ENCODE data around the gene MOB4. TPM values are rescaled to one million over a fixed set of nuclear protein-coding genes. Genes with fewer than 3 reads are reported as not detected.

The MOB4 gene
- total and polyA plus RNA-seq, 2 donors (not counting 1 experiment from before 2014, with no cell fraction given) = 12.6 to 20.8 TPM

GRCh38 chr2:197591339-197592072 is 75.6 kb downstream of the MOB4 start:
- Histone ChIP-seq H4K20me1 (ENCODE audit: control insufficient read depth, insufficient read depth, low read length, poor library complexity, severe bottlenecking) (no peaks in the 10 kb centered on the region), H3K27me3 (replicated peaks in 1 of 4; ENCODE audit: control extremely low read depth in 1 of 4, control insufficient read depth in 3 of 4, insufficient read depth in 4 of 4, low read length in 3 of 4) (peaks cover 0 to 2% (median 0%) of the 10 kb centered on the region in 4 experiments), H3K79me2 (ENCODE audit: control insufficient read depth, insufficient read depth, low read length) (no peaks in the 10 kb centered on the region), H2AFZ (ENCODE audit: insufficient read depth, low read depth, low read length, poor library complexity, severe bottlenecking) (no peak overlapping the region), H3K9me3 (ENCODE audit: control extremely low read depth in 1 of 3, control insufficient read depth in 2 of 3, insufficient read depth in 1 of 3, low read length in 2 of 3) (peaks cover 0 to 11% (median 0%) of the 10 kb centered on the region in 3 donors), H3K4me3 (ENCODE audit: control extremely low read depth in 1 of 5, extremely low read depth in 1 of 5, insufficient read depth in 1 of 5, low read depth in 2 of 5, low read length in 4 of 5) (no peak overlapping the region), H3K4me1 (ENCODE audit: control insufficient read depth in 2 of 2, insufficient read depth in 2 of 2, low read length in 2 of 2) (no peaks in the 10 kb centered on the region), H3K36me3 (replicated peaks in 1 of 2; ENCODE audit: control extremely low read depth in 1 of 2, control insufficient read depth in 1 of 2, extremely low read depth in 1 of 2, insufficient read depth in 2 of 2, low read length in 1 of 2) (no peaks in the 10 kb centered on the region), H3K4me2 (replicated peaks; ENCODE audit: low read depth, low read length, poor library complexity, severe bottlenecking) (no peak overlapping the region), H3K27ac (ENCODE audit: low read length in 2 of 2) (no peak overlapping the region), H3K9ac (ENCODE audit: low read length) (no peak overlapping the region)
- WGBS (ENCODE audit: insufficient coverage) = 96% methylated on average over 27 of the region's 32 CpGs
- ChIA-PET CTCF (interaction anchor here (0.6 to 1.4 kb wide), 2 partner anchors 8 to 1114 kb away, joined by 3 to 4 read pairs; no protein-coding TSS in a partner anchor), POLR2A (no interaction called here)
- TF ChIP-seq, protein P1, sequence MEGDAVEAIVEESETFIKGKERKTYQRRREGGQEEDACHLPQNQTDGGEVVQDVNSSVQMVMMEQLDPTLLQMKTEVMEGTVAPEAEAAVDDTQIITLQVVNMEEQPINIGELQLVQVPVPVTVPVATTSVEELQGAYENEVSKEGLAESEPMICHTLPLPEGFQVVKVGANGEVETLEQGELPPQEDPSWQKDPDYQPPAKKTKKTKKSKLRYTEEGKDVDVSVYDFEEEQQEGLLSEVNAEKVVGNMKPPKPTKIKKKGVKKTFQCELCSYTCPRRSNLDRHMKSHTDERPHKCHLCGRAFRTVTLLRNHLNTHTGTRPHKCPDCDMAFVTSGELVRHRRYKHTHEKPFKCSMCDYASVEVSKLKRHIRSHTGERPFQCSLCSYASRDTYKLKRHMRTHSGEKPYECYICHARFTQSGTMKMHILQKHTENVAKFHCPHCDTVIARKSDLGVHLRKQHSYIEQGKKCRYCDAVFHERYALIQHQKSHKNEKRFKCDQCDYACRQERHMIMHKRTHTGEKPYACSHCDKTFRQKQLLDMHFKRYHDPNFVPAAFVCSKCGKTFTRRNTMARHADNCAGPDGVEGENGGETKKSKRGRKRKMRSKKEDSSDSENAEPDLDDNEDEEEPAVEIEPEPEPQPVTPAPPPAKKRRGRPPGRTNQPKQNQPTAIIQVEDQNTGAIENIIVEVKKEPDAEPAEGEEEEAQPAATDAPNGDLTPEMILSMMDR (IDR thresholded peaks at IDR 0.05) = no peak
- no peak for TF ChIP-seq EZH2 (IDR thresholded peaks at IDR 0.05; ENCODE audit: borderline replicate concordance, insufficient read depth, low read depth, low read length, poor library complexity, severe bottlenecking)
- H3K27me3 Mint-ChIP-seq = peaks cover 24% of the 10 kb centered on the region
- H3K27ac Mint-ChIP-seq = no peak overlapping the region
- intact Hi-C loops (cut with micrococcal nuclease) = no loop called here
- no peaks in the 10 kb centered on the region for H3K9me3 Mint-ChIP-seq (ENCODE audit: insufficient read depth)
- no peak overlapping the region for H3K4me3 Mint-ChIP-seq
- ATAC-seq (ENCODE audit: low read depth) = no peak
- DNase-seq = no peak
- H3K4me1 Mint-ChIP-seq = no peaks in the 10 kb centered on the region

GRCh38 chr2:197596766-197597165 is 80.9 kb downstream of the MOB4 start:
- ChIA-PET CTCF (no interaction called here), POLR2A (no interaction called here)
- WGBS (ENCODE audit: insufficient coverage) = no CpG with 5 or more reads among the region's 1 CpG
- no peaks in the 10 kb centered on the region for H4K20me1 ChIP-seq (ENCODE audit: control insufficient read depth, insufficient read depth, low read length, poor library complexity, severe bottlenecking)
- no peak overlapping the region for H3K4me3 Mint-ChIP-seq
- peaks cover 0 to 14% (median 3%) of the 10 kb centered on the region in 4 experiments for H3K27me3 ChIP-seq (replicated peaks in 1 of 4; ENCODE audit: control extremely low read depth in 1 of 4, control insufficient read depth in 3 of 4, insufficient read depth in 4 of 4, low read length in 3 of 4)
- H3K27me3 Mint-ChIP-seq = peaks cover 31% of the 10 kb centered on the region
- no peaks in the 10 kb centered on the region for H3K79me2 ChIP-seq (ENCODE audit: control insufficient read depth, insufficient read depth, low read length)
- DNase-seq (no peak), ATAC-seq (ENCODE audit: low read depth) (no peak)
- TF ChIP-seq, protein P1 (IDR thresholded peaks at IDR 0.05) = no peak
- TF ChIP-seq EZH2 (IDR thresholded peaks at IDR 0.05; ENCODE audit: borderline replicate concordance, insufficient read depth, low read depth, low read length, poor library complexity, severe bottlenecking) = no peak
- no peak overlapping the region for H3K9ac ChIP-seq (ENCODE audit: low read length)
- no peak overlapping the region for H3K4me2 ChIP-seq (replicated peaks; ENCODE audit: low read depth, low read length, poor library complexity, severe bottlenecking)
- no peak overlapping the region for H2AFZ ChIP-seq (ENCODE audit: insufficient read depth, low read depth, low read length, poor library complexity, severe bottlenecking)
- no peaks in the 10 kb centered on the region for H3K9me3 ChIP-seq (ENCODE audit: control extremely low read depth in 1 of 3, control insufficient read depth in 2 of 3, insufficient read depth in 1 of 3, low read length in 2 of 3)
- no peaks in the 10 kb centered on the region for H3K4me1 ChIP-seq (ENCODE audit: control insufficient read depth in 2 of 2, insufficient read depth in 2 of 2, low read length in 2 of 2)
- no peak overlapping the region for H3K4me3 ChIP-seq (ENCODE audit: control extremely low read depth in 1 of 5, extremely low read depth in 1 of 5, insufficient read depth in 1 of 5, low read depth in 2 of 5, low read length in 4 of 5)
- no peak overlapping the region for H3K27ac Mint-ChIP-seq
- H3K36me3 ChIP-seq (replicated peaks in 1 of 2; ENCODE audit: control extremely low read depth in 1 of 2, control insufficient read depth in 1 of 2, extremely low read depth in 1 of 2, insufficient read depth in 2 of 2, low read length in 1 of 2) = no peaks in the 10 kb centered on the region
- intact Hi-C loops (cut with micrococcal nuclease) = no loop called here
- peaks cover 4% of the 10 kb centered on the region for H3K4me1 Mint-ChIP-seq
- H3K9me3 Mint-ChIP-seq (ENCODE audit: insufficient read depth) = no peaks in the 10 kb centered on the region
- no peak overlapping the region for H3K27ac ChIP-seq (ENCODE audit: low read length in 2 of 2)
